Measurements from ENCODE around the gene ARHGAP18. TPM values are rescaled to one million over a fixed set of nuclear protein-coding genes. Genes with fewer than 3 reads are reported as not detected.

The ARHGAP18 gene
- total and polyA plus RNA-seq, 2 of the 13 experiments (the other 11 are each of a cell fraction or from before 2014, with no cell fraction given): 58.2 to 115 TPM

GRCh38 chr6:129651291-129651691 lies 58.7 kb downstream of the ARHGAP18 start (continued):
- TF ChIP-seq ZNF883 (CRISPR knock-in tag; IDR thresholded peaks at IDR 0.05; ENCODE audit: not compliant biosample characterization) (no peak), CEBPG (CRISPR knock-in tag; IDR thresholded peaks at IDR 0.05) (peak; percentile 27; the same call in 1 of the 2 replicates), NFE2 (CRISPR knock-in tag; IDR thresholded peaks at IDR 0.05) (no peak), GFI1 (CRISPR knock-in tag; IDR thresholded peaks at IDR 0.05; ENCODE audit: borderline replicate concordance) (0 out of 2 replicates have a peak, but pooled peaks have one; percentile 23), HNF4A (CRISPR knock-in tag; IDR thresholded peaks at IDR 0.05) (peak; percentile 40; the same call in 1 of the 2 replicates), GZF1 (CRISPR knock-in tag; IDR thresholded peaks at IDR 0.05) (no peak), ZBTB37 (CRISPR knock-in tag; IDR thresholded peaks at IDR 0.05) (no peak), ZSCAN9 (CRISPR knock-in tag; IDR thresholded peaks at IDR 0.05; ENCODE audit: borderline replicate concordance) (0 out of 2 replicates have a peak, but pooled peaks have one; percentile 60), ETS1 (CRISPR knock-in tag; IDR thresholded peaks at IDR 0.05) (no peak), IKZF1 (IDR thresholded peaks at IDR 0.05) (no peak), SMC3 (IDR thresholded peaks at IDR 0.05; ENCODE audit: low read length) (no peak), ZNF317 (CRISPR knock-in tag; IDR thresholded peaks at IDR 0.05) (no peak), ZBTB1 (CRISPR knock-in tag; IDR thresholded peaks at IDR 0.05; ENCODE audit: borderline replicate concordance) (no peak), TP53 (CRISPR knock-in tag; conservative IDR thresholded peaks at IDR 0.05) (no peak), ZNF605 (CRISPR knock-in tag; IDR thresholded peaks at IDR 0.05) (no peak), GPBP1L1 (CRISPR knock-in tag; IDR thresholded peaks at IDR 0.05) (no peak), NFKBIZ (CRISPR knock-in tag; IDR thresholded peaks at IDR 0.05) (no peak), ZKSCAN1 (IDR thresholded peaks at IDR 0.05; ENCODE audit: low read length) (no peak), PCBP1 (IDR thresholded peaks at IDR 0.05; ENCODE audit: borderline replicate concordance, low read depth, low read length) (no peak), ZNF737 (CRISPR knock-in tag; IDR thresholded peaks at IDR 0.05; ENCODE audit: borderline replicate concordance) (no peak), ARNTL (CRISPR knock-in tag; IDR thresholded peaks at IDR 0.05) (no peak), ZNF614 (CRISPR knock-in tag; IDR thresholded peaks at IDR 0.05; ENCODE audit: borderline replicate concordance) (no peak; the same call in 1 of the 2 replicates), XRCC5 (optimal IDR thresholded peaks at IDR 0.05; ENCODE audit: low read length) (no peak), ZSCAN25 (CRISPR knock-in tag; IDR thresholded peaks at IDR 0.05) (no peak), ZNF574 (CRISPR knock-in tag; IDR thresholded peaks at IDR 0.05) (0 out of 2 replicates have a peak, but pooled peaks have one; percentile 18), ZNF616 (CRISPR knock-in tag; IDR thresholded peaks at IDR 0.05; ENCODE audit: low read depth) (no peak), NR2F1 (CRISPR knock-in tag; IDR thresholded peaks at IDR 0.05) (peak in 1 of 2 experiments; percentile 70; a peak in 1 of 4 replicates)
